Measurements from ENCODE around the gene C4orf33.

DNA sequence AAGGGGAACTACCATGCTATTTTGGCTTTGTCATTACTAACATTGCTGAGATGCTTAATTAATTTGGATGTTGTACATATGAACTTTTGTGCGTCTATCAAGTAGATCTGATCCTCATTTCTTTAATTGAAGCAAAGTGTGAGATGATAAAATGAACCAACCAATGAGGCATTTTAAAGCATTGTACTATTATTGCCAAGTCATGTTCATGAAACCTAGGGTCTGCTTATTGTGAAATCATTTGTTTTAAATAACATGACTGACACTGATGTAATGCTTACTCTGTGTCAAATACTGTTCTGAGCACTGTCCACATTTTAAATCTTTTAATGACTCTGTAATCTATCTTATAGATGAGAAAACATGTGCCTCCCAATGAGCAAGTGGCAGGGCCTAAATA, 57.7 kb downstream of the C4orf33 start:
- no peak for TF ChIP-seq EZH2 (IDR thresholded peaks at IDR 0.05; ENCODE audit: low read depth)
- TF ChIP-seq, protein P1, sequence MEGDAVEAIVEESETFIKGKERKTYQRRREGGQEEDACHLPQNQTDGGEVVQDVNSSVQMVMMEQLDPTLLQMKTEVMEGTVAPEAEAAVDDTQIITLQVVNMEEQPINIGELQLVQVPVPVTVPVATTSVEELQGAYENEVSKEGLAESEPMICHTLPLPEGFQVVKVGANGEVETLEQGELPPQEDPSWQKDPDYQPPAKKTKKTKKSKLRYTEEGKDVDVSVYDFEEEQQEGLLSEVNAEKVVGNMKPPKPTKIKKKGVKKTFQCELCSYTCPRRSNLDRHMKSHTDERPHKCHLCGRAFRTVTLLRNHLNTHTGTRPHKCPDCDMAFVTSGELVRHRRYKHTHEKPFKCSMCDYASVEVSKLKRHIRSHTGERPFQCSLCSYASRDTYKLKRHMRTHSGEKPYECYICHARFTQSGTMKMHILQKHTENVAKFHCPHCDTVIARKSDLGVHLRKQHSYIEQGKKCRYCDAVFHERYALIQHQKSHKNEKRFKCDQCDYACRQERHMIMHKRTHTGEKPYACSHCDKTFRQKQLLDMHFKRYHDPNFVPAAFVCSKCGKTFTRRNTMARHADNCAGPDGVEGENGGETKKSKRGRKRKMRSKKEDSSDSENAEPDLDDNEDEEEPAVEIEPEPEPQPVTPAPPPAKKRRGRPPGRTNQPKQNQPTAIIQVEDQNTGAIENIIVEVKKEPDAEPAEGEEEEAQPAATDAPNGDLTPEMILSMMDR (conservative IDR thresholded peaks at IDR 0.05) = no peak

All from PC-9 (cell line).